ENCODE data around the gene PRDM16. TPM values are rescaled to one million over a fixed set of nuclear protein-coding genes. Genes with fewer than 3 reads are reported as not detected.

PRDM16 gene
- total RNA-seq, 1 experiment from 2014 or later = 0.17 TPM

GRCh38 chr1:3293563-3294080 is 224.6 kb downstream of the PRDM16 start:
- Histone ChIP-seq H3K18ac (ENCODE audit: insufficient read length, low read depth, low read length) (no peak overlapping the region), H3K27me3 (ENCODE audit: insufficient read depth, low read length) (no peaks in the 10 kb centered on the region), H3K9me3 (ENCODE audit: control insufficient read depth, low read depth, low read length) (no peaks in the 10 kb centered on the region), H2BK12ac (ENCODE audit: insufficient read length, low read depth, low read length) (no peak overlapping the region), H2BK20ac (ENCODE audit: low read depth, low read length, poor library complexity, severe bottlenecking) (no peak overlapping the region), H2BK5ac (ENCODE audit: insufficient read length, low read length) (no peak overlapping the region), H2BK120ac (ENCODE audit: low read depth, low read length, poor library complexity, severe bottlenecking) (no peak overlapping the region), H3K56ac (ENCODE audit: insufficient read length, low read depth, low read length) (no peak overlapping the region), H3T11ph (ENCODE audit: low read length) (no peak overlapping the region), H4K8ac (replicated peaks; ENCODE audit: insufficient read length, low read depth, low read length) (no peak overlapping the region), H3K27ac (ENCODE audit: insufficient read length, low read depth, low read length) (no peak overlapping the region), H3K4ac (ENCODE audit: low read depth, low read length) (no peak overlapping the region), H4K91ac (ENCODE audit: insufficient read length, low read depth, low read length) (no peak overlapping the region), H4K5ac (ENCODE audit: insufficient read length, low read depth, low read length) (no peak overlapping the region), H3K79me1 (ENCODE audit: insufficient read depth, low read depth, low read length, poor library complexity, severe bottlenecking) (no peaks in the 10 kb centered on the region), H3K4me1 (ENCODE audit: insufficient read depth, low read length) (no peaks in the 10 kb centered on the region), H3K79me2 (ENCODE audit: insufficient read depth, low read length) (no peaks in the 10 kb centered on the region), H3K4me2 (ENCODE audit: insufficient read depth, insufficient read length, low read length) (no peak overlapping the region), H2AK5ac (ENCODE audit: insufficient read length, low read length) (no peak overlapping the region), H3K23ac (ENCODE audit: insufficient read length, low read depth, low read length) (no peak overlapping the region), H2BK15ac (ENCODE audit: low read depth, low read length) (no peak overlapping the region), H2AFZ (ENCODE audit: low read length) (no peak overlapping the region), H4K20me1 (ENCODE audit: control insufficient read depth, insufficient read depth, insufficient read length) (no peaks in the 10 kb centered on the region), H3K23me2 (ENCODE audit: insufficient read length, low read depth, low read length, poor library complexity, severe bottlenecking) (no peaks in the 10 kb centered on the region), H3K14ac (ENCODE audit: insufficient read depth, low read length) (no peak overlapping the region; the same call in 1 of the 2 replicates), H3K9ac (ENCODE audit: extremely low read depth, insufficient read length, low read length) (no peak overlapping the region)
- no peak for TF ChIP-seq CTCF (conservative IDR thresholded peaks at IDR 0.05)
- Mint-ChIP-seq H3K27me3 (ENCODE audit: low read depth) (peaks cover 5% of the 10 kb centered on the region; the same call in 1 of the 2 replicates), H3K36me3 (ENCODE audit: insufficient read depth in 1 of 3, low read depth in 3 of 3) (no peaks in the 10 kb centered on the region), H3K9me3 (peaks cover 0 to 2% of the 10 kb centered on the region in 2 experiments; a peak in 1 of 5 replicates), H3K4me1 (no peaks in the 10 kb centered on the region), H3K4me3 (no peak overlapping the region), H3K27ac (no peak overlapping the region)
- no peak for DNase-seq
- no CpG with 5 or more reads among the region's 23 CpGs for WGBS (ENCODE audit: extremely low coverage, insufficient read length, low lambda C conversion rate)

Data from H9 (cell line).